ENCODE measurements around the gene PEX6. TPM values are rescaled to one million over a fixed set of nuclear protein-coding genes. Genes with fewer than 3 reads are reported as not detected.

Gene PEX6
- total RNA-seq, 2 experiments from 2014 or later: 23.8 to 24.7 TPM

GRCh38 chr6:42996513-42996912 lies 17.5 kb upstream of the PEX6 start:
- intact Hi-C loops (cut with micrococcal nuclease; ENCODE audit: unreplicated experiment): no loop called here
- no peak overlapping the region for H3K27ac ChIP-seq (ENCODE audit: low read depth, low read length, poor library complexity, severe bottlenecking)
- H3K79me2 ChIP-seq (ENCODE audit: insufficient read depth, low read depth, low read length): no peaks in the 10 kb centered on the region
- TF ChIP-seq CTCF (conservative IDR thresholded peaks at IDR 0.05; ENCODE audit: low read length): no peak; the same call in 1 of the 2 replicates
- TF ChIP-seq EZH2phosphoT487 (IDR thresholded peaks at IDR 0.05; ENCODE audit: borderline replicate concordance, low read depth, low read length): no peak
- no peaks in the 10 kb centered on the region for H3K4me1 ChIP-seq (ENCODE audit: insufficient read depth, low read length, poor library complexity, severe bottlenecking)
- H4K20me1 ChIP-seq (ENCODE audit: insufficient read depth, low read length): no peaks in the 10 kb centered on the region
- no peaks in the 10 kb centered on the region for H3K9me2 ChIP-seq (ENCODE audit: insufficient read depth, low read length)
- H3K4me3 ChIP-seq (ENCODE audit: low read depth, low read length, poor library complexity, severe bottlenecking): no peak overlapping the region
- ChIA-PET POLR2A (interaction anchor here (1.1 to 1.4 kb wide), 4 partner anchors 11 to 18 kb away, joined by 3 to 6 read pairs (median 4); partner anchors contain the start of genes PEX6 and PPP2R5D), CTCF (ENCODE audit: unreplicated experiment) (no interaction called here)
- no TSS peak for BruUV-seq (replicated peaks)
- H3K36me3 ChIP-seq (ENCODE audit: insufficient read depth, low read length): 0 out of 2 replicates have a peak, but pooled peaks cover 3% of the 10 kb centered on the region
- H2AFZ ChIP-seq (ENCODE audit: low read length): no peak overlapping the region
- no peak for DNase-seq (ENCODE audit: low spot score)
- H3K4me2 ChIP-seq (ENCODE audit: low read length): no peak overlapping the region
- H3K9me3 ChIP-seq (ENCODE audit: low read length): no peaks in the 10 kb centered on the region

GRCh38 chr6:42993445-42993844 lies 14.5 kb upstream of the PEX6 start:
- CTCF ChIA-PET (ENCODE audit: unreplicated experiment): no interaction called here
- BruUV-seq (replicated peaks): no TSS peak
- intact Hi-C loops (cut with micrococcal nuclease; ENCODE audit: unreplicated experiment): no loop called here

More at GRCh38 chr6:42993445-42993844, 14.5 kb upstream of the PEX6 start:
- Histone ChIP-seq H4K20me1 (ENCODE audit: insufficient read depth, low read length) (no peaks in the 10 kb centered on the region), H3K4me3 (ENCODE audit: low read depth, low read length, poor library complexity, severe bottlenecking) (no peak overlapping the region), H3K9me3 (ENCODE audit: low read length) (no peaks in the 10 kb centered on the region), H3K4me1 (ENCODE audit: insufficient read depth, low read length, poor library complexity, severe bottlenecking) (no peaks in the 10 kb centered on the region), H3K9me2 (ENCODE audit: insufficient read depth, low read length) (no peaks in the 10 kb centered on the region), H3K36me3 (ENCODE audit: insufficient read depth, low read length) (peaks cover 20% of the 10 kb centered on the region; the same call in 1 of the 2 replicates), H3K79me2 (ENCODE audit: insufficient read depth, low read depth, low read length) (no peaks in the 10 kb centered on the region), H2AFZ (ENCODE audit: low read length) (no peak overlapping the region), H3K4me2 (ENCODE audit: low read length) (no peak overlapping the region), H3K27ac (ENCODE audit: low read depth, low read length, poor library complexity, severe bottlenecking) (no peak overlapping the region)
- POLR2A ChIA-PET: no interaction called here
- DNase-seq (ENCODE audit: low spot score): no peak
- TF ChIP-seq CTCF (conservative IDR thresholded peaks at IDR 0.05; ENCODE audit: low read length) (no peak), EZH2phosphoT487 (IDR thresholded peaks at IDR 0.05; ENCODE audit: borderline replicate concordance, low read depth, low read length) (no peak)
